Measurements from ENCODE around the gene RAD23B.

- no peak for TF ChIP-seq POLR2A (IDR thresholded peaks at IDR 0.05)
- no peak for TF ChIP-seq CTCF (IDR thresholded peaks at IDR 0.05)
Measured at GRCh38 chr9:107336718-107337360, 53.8 kb downstream of the RAD23B start.

Measured in heart left ventricle (tissue), 13 donors.